HT-29 (cell line): ENCODE results near the gene STX18. TPM values are rescaled to one million over a fixed set of nuclear protein-coding genes. Genes with fewer than 3 reads are reported as not detected.

Experiments
- DNase-seq: peaks from one replicate; pipeline ENCODE4 v3.0.0-alpha.2; 2015; ENCODE audit warnings: low spot score
- total RNA-seq: library from RNA; depleted of rRNA; stranded (reverse); fragments of >200 nt; shearing (Covaris generic); gene quantifications from 2 replicates; pipeline ENCODE4 v1.2.3, GENCODE V29; 2014; rRNA removed

STX18 gene
- total RNA-seq, 1 experiment from 2014 or later, result 26.4 TPM

- no peak for DNase-seq
Observed at GRCh38 chr4:4386296-4386735, 155.5 kb downstream of the STX18 start.

DNA sequence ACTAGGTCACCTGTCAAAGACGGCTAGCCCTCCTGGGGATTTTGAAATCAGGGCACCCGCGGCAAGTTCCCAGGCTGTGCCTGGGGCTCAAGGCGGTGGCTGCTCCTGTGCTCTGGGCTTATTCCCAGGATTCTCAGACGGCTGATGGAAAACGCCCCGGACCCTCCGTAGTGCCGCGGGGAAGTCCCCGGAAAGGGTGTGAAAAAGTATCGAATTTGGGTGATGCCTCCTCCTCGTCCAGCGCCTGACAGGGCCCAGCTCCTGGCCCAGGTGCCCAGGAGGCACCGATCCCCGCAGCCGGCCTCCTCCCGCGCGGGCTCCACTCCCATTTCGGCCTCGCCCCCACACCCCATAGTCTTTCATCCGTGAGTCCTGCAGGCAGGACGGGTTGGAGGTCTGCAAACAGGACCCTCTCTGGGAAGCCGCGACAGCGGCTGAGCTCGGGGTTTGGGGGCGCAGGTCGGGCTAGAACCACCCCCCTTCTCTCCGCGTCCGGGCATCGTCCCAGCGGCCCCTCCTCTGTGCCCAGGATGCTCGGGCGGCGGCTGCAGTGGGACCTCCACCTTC lies 156.0 kb downstream of the STX18 start:
- DNase-seq, result no peak

DNA sequence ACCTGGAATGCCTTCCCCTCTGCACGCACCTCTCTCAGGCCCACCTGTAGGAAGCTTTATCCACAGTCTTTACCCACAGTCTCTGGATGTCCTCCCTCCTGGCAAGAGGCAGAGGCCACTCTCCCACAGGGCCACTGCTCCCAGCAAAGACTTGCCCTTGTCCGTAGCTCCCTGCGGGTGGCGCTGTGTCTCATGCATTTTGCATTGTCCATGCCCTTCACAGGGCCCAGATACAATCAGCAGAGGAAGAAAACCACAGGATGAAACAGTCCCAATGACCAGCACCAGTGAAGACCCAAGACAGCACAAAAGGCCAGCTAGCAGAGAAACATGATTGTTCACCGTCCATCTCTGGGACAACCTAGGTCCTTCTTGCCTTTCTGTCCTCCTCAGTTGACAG lies 157.0 kb downstream of the STX18 start:
- DNase-seq, result no peak

DNA sequence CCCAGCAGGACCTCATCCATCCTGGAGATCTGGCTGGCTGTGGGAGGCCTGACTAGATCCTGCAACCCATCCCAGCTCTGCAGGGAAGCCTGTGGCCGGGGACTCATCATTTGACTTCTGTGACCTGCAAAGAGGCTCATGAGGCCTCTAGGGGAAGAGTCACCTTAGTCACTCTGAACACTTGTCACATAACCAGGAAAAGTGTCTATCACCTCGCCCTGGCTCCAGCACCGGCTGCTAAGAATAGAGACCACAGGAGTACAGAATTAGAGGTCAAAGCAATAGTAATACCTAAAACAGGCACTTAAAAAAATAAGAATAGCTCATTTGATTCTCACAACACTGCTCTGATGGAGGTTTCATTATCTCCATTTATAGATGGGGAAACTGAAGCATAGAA lies 158.8 kb downstream of the STX18 start:
- no peak for DNase-seq

DNA sequence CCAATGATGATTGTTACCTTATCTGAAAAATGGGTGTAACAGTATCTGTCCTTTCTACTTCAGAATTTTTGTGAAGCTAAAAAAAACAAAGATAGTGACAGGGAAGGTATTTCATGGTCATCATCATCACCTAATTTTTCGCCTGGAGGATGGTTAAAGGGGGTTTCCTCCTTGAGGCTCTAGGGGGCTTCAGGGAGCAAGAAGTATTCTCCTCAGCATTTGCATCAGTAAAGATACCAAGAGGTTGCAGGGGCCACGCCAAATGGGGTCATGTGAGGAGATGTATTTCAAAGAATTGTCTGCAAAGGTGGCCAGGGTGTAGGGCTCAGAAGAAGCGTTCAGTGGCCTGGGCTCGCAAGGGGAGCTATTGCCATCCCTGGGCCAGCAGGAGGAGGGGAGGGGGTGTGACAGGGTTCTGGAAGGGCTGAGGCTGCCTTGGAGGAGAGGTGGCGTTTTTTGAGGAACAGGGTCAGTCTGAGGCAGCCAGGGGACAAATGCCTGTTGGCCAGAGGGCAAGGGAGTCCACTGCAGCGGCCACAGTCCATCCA lies 162.2 kb downstream of the STX18 start:
- DNase-seq, result no peak

DNA sequence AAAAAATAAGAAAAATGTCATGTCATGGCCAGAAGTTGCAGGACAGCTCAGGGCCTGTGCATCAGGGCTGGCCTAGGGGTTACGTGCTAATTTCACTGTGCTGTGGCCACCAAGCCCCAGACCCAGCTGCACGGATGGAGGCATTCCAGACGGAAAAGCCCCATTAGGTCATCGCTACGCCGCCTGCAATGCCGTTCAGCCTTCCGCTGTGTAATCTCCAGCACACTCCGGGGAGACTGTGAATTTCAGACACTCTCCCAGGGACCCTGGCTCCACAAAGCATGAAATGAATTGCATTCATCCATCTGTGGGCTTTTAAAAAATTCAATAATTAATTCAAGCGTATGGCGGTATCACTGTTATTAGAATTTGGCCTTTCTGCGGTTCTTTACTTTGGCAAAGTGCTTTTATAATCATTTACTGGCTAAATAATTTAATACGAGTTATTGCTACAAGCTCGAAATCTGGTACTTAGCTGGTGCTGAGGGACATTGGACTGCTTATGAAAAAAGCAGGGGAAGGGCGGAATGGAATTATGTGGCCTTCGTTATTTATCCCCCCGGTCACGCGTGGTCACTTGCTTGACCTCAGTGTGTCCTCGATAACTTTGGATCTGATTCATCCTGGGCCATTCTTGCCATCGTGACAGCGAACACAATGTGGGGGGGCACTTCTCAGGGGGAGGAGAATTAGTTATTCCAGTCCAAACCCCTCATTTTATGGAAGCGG lies 164.0 kb downstream of the STX18 start:
- DNase-seq, result no peak

GRCh38 chr4:4377191-4377590 lies 164.7 kb downstream of the STX18 start:
- DNase-seq, result no peak

- no peak for DNase-seq
Observed at GRCh38 chr4:4376074-4376473, 165.8 kb downstream of the STX18 start.

GRCh38 chr4:4374388-4375098 lies 167.3 kb downstream of the STX18 start:
- no peak for DNase-seq

Other genes starting within 250 kb of the STX18 start
- gene NSG1, start 154.9 kb downstream of the STX18 start, total RNA-seq, result not detected in 2 replicates